Heart left ventricle (tissue), 16 donors: ENCODE data around the gene IGSF22. TPM values are rescaled to one million over a fixed set of nuclear protein-coding genes. Genes with fewer than 3 reads are reported as not detected.

Experiments used
- ATAC-seq, 4 donors: fragments of 200-7000 bp; cut with Tn5 transposase; one replicate each; pipeline ENCODE4 v1.9.1; 2020 to 2022; ENCODE audit warnings: moderate library complexity in 4 of 4, mild to moderate bottlenecking in 3 of 4, moderate number of reproducible peaks in 1 of 4
- DNase-seq, 5 donors: peaks; one replicate each; pipeline ENCODE4 v3.0.0-alpha.2; 2020
- H3K27ac ChIP-seq, 12 donors: fragments of 200-600 bp; sonication (generic) in 4 of 12; one replicate each; pipeline versions ENCODE4 v1.5.0 to v1.8.0; 2016 to 2022; ENCODE audit warnings: mild to moderate bottlenecking in 2 of 12
- H3K27me3 ChIP-seq, 9 donors: fragments of 200-600 bp; sonication (generic) in 2 of 9; one replicate each; pipeline versions ENCODE4 v1.5.1 to v1.8.0; 2016 to 2022; ENCODE audit warnings: mild to moderate bottlenecking in 3 of 9
- H3K36me3 ChIP-seq, 9 donors: fragments of 200-600 bp; sonication (generic) in 2 of 9; one replicate each; pipeline versions ENCODE4 v1.5.0 to v1.8.0; 2018 to 2022; ENCODE audit warnings: mild to moderate bottlenecking in 2 of 9
- H3K4me1 ChIP-seq, 12 donors: fragments of 200-600 bp; sonication (generic) in 4 of 12; one replicate each; pipeline versions ENCODE4 v1.5.0 to v1.8.0; 2016 to 2022; ENCODE audit warnings: mild to moderate bottlenecking in 3 of 12
- H3K4me3 ChIP-seq, 12 donors: fragments of 200-600 bp; sonication (generic) in 4 of 12; one replicate each; pipeline versions ENCODE4 v1.5.0 to v1.8.0; 2017 to 2022; ENCODE audit warnings: mild to moderate bottlenecking in 9 of 12, moderate library complexity in 4 of 12
- H3K9me3 ChIP-seq, 12 donors: fragments of 200-600 bp; sonication (generic) in 4 of 12; one replicate each; pipeline versions ENCODE4 v1.5.0 to v1.8.0; 2016 to 2022; ENCODE audit warnings: mild to moderate bottlenecking in 1 of 12
- POLR2A ChIP-seq, 2 donors: fragments of 450-650 bp; IDR thresholded peaks; one replicate each; pipeline ENCODE4 v1.6.1; 2017; ENCODE audit warnings: antibody characterized with exemption in 2 of 2, mild to moderate bottlenecking in 2 of 2, moderate library complexity in 2 of 2
- WGBS, 4 donors: extraction: QIAGEN DNeasy Blood & Tissue Kit in 2 of 4; methylation state at CpG; one replicate each; pipeline versions ENCODE4 v1.1.5 to v1.1.7; 2013 to 2018; 5-methylcytosine and 5-hydroxymethylcytosine counted together
- intact Hi-C, 10 donors: fragments of 100-400 bp; cut with DNase I; formaldehyde crosslinking; loops; one replicate each; pipeline versions ENCODE4 v1.11.1 to v1.14.2; 2022
- polyA plus RNA-seq, 2 donors: library from polyadenylated mRNA; stranded (reverse); fragments of 200-250 nt; gene quantifications; one replicate each; pipeline ENCODE4 v1.2.3, GENCODE V29; 2013
- total RNA-seq, 9 donors: library from RNA; depleted of rRNA in 2 of 9; stranded (reverse); fragments of >200 nt in 2 of 9; fragmentation: NEBNext Ultra II Directional in 3 of 9; extraction: Animal tissue kit (Norgen Biotek cat#: 25700) in 3 of 9; gene quantifications; one replicate each; pipeline versions ENCODE4 v1.1.0 to v1.2.4, GENCODE V29; 2016 to 2023
- TF ChIP-seq, protein P1 (sequence below), 12 donors: fragments of 200-600 bp; sonication (generic) in 4 of 12; IDR thresholded peaks; one replicate each; pipeline versions ENCODE4 v1.5.0 to v1.8.0; 2018 to 2022; ENCODE audit warnings: antibody characterized with exemption in 12 of 12, mild to moderate bottlenecking in 5 of 12
- donor health status: ischemic (EF 13 %, LVEDD 7.1; RV severe dilation, severe dysfunction).
- donor health status: healthy with polysubstance abuse.
- donor health status: DM: no; HTN: yes; CAD: no.
- donor health status: DM: no; HTN: no; CAD: no.
- donor health status: ischemic (EF 25% LVEDD 6.9; RV normal size, moderate dysfunction).
- donor health status: ischemic (EF 25% LVEDD 5.7; RV mildly dilated, moderate dysfunction).
- donor health status: healthy.
- donor health status: DM: yes; HTN: yes; CAD: no.
- donor health status: ischemic (EF 35%, LVEDD 5.7; RV mildly dilated, moderate dysfunction).
- donor health status: nonischemic (EF 11% LVEDD 7.7; RV severe dilation, severe dysfunction).
- donor health status: DM: yes; HTN: yes; CAD: no.
- donor health status: PGD.
- donor health status: ischemic (EF 29% LVEDD 5.4; RV normal size, mild dysfunction).
- donor health status: nonischemic (EF 23%, LVEDD 6.1; RV moderate dilation, normal function).

IGSF22 gene
- total and polyA plus RNA-seq, 11 donors, result 0.24 to 1.2 (median 0.77) TPM

DNA sequence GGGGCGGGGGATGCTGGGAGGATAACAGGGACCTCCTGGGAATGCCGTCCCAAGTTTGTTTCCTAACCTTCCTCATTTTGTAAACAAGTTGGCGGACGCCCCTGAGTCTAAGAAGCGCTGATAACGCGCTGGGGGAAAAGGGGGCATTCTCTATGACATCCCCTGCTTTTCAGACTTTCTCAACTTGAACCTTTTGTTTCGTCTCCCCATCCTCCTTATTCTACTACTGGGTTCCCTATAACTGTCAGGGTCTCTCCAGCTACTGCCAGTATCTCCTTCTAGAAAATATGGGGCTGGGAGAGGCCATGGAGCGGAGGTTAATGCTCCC, 26.8 kb downstream of the IGSF22 start:
- H3K27me3 ChIP-seq, result no peaks in the 10 kb centered on the region
- peaks cover 0 to 43% (median 23%) of the 10 kb centered on the region in 12 donors for H3K4me1 ChIP-seq
- intact Hi-C loops, result loop anchor here in 4 of 10 donors (1.0 to 5.0 kb wide), 6 partner anchors 62 to 377 kb away; partner anchors contain the start of genes SPTY2D1 (in 2 of the 4), UEVLD (in 2 of the 4), GTF2H1 (in 1 of the 4) and HPS5 (in 1 of the 4)
- H3K36me3 ChIP-seq, result peaks cover 0 to 19% (median 4%) of the 10 kb centered on the region in 9 donors
- peak overlapping the region; percentile 38 to 97 (median 87) for H3K27ac ChIP-seq
- ATAC-seq, result no peak
- H3K9me3 ChIP-seq, result no peaks in the 10 kb centered on the region
- no peak for DNase-seq
- 8 to 11% (median 10%) methylated on average over 9 of the region's 9 CpGs for WGBS, 4 donors
- peak overlapping the region; percentile 64 to 97 (median 86) for H3K4me3 ChIP-seq
- TF ChIP-seq, protein P1, sequence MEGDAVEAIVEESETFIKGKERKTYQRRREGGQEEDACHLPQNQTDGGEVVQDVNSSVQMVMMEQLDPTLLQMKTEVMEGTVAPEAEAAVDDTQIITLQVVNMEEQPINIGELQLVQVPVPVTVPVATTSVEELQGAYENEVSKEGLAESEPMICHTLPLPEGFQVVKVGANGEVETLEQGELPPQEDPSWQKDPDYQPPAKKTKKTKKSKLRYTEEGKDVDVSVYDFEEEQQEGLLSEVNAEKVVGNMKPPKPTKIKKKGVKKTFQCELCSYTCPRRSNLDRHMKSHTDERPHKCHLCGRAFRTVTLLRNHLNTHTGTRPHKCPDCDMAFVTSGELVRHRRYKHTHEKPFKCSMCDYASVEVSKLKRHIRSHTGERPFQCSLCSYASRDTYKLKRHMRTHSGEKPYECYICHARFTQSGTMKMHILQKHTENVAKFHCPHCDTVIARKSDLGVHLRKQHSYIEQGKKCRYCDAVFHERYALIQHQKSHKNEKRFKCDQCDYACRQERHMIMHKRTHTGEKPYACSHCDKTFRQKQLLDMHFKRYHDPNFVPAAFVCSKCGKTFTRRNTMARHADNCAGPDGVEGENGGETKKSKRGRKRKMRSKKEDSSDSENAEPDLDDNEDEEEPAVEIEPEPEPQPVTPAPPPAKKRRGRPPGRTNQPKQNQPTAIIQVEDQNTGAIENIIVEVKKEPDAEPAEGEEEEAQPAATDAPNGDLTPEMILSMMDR (IDR thresholded peaks at IDR 0.05), result no peak
- no peak for TF ChIP-seq POLR2A (IDR thresholded peaks at IDR 0.05)

DNA sequence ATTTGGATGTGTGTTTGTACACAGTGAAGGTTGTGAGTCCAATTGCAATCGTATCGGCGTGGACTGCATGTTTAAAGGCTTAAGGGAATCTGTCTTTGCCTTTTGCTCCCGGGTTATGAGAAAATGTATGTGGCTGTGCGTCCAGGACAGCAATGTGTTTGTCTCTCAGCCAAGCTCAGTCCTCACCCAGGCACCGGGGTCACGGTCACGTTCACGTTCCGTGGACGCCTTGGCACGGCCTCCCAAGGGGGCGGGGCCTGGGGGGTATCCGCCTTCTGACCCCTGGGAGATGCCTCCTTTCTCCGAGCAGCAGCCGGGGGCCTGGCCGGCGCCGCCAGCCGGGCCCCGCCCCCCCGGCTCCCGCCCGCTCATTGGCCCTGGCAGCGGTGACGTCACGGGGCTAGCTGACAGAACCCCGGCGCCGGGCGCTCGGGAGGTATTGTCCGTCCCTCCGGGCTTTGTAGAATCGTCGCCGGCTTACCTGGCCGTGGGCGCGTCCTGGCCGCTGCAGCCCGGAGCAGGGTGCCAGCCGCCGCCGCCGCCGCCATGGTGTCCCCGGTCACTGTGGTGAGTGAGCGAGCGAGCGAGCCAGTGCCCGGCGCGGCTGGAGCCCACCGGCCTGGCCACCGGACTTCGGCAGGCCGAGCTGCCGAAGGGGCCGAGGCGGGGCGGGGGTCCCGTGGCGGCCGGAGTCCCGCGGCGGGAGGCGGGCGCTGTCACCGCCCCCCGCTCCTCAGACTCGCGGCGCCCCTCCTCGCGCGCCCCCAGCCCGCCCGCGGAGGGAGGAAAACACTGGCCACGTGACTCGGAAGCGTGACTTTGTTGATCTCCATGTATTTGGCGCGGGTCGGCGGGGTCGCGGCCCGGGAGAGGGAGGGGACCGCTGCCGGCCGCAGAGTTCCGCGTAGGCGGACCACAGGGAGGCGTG, 27.4 kb downstream of the IGSF22 start, which contains the start of gene TMEM86A:
TSS of gene TMEM86A (plus strand) at position 439 of the 928 bp plus-strand sequence. CDS start at position 547, 108 bp downstream.
- Histone ChIP-seq H3K27me3 (no peaks in the 10 kb centered on the region), H3K36me3 (peaks cover 0 to 19% (median 4%) of the 10 kb centered on the region in 9 donors), H3K27ac (peak within 1 kb of the TSS; percentile 38 to 97 (median 87)), H3K4me3 (peak within 1 kb of the TSS; percentile 64 to 97 (median 86)), H3K9me3 (no peaks in the 10 kb centered on the region), H3K4me1 (peaks cover 0 to 37% (median 21%) of the 10 kb centered on the region in 12 donors)
- intact Hi-C loops, result loop anchor here in 5 of 10 donors (1.0 to 5.0 kb wide), 6 partner anchors 61 to 376 kb away; partner anchors contain the start of genes SPTY2D1 (in 3 of the 5), UEVLD (in 2 of the 5), GTF2H1 (in 1 of the 5) and HPS5 (in 1 of the 5)
- 1 to 2% (median 1%) methylated on average over 20 to 98 of the region's 98 CpGs for WGBS, 4 donors
- peak; percentile 79 to 96 (median 91) for ATAC-seq
- TF ChIP-seq POLR2A (IDR thresholded peaks at IDR 0.05), result peak; percentile 84 to 87
- TF ChIP-seq, protein P1 (IDR thresholded peaks at IDR 0.05), result no peak
- DNase-seq, result peak; percentile 94 to 98 (median 95)

DNA sequence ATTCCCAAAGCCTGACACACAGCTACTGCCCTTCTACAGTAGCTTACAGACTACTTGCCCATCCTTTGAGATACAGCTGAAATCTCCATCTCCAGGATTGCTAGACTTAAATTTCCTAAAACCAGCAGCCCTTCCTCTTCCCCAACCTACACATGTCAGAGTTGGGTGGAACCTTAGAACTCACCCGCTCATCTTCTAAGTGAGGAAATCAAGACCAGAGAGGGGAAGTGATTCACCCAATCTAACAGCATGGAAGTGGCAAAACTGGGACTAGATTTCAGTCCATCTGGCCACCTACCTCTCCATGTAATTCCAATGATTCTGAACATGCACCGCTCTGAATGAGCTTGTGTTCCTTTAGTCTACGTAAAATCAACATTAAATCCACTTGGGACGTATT, 28.4 kb downstream of the IGSF22 start:
- H3K4me1 ChIP-seq, result peaks cover 0 to 36% (median 20%) of the 10 kb centered on the region in 12 donors
- DNase-seq (no peak), ATAC-seq (no peak)
- no peak for TF ChIP-seq POLR2A (IDR thresholded peaks at IDR 0.05)
- TF ChIP-seq, protein P1 (IDR thresholded peaks at IDR 0.05), result no peak
- 87 to 91% (median 90%) methylated on average over 4 of the region's 4 CpGs for WGBS, 4 donors
- peak overlapping the region in 4 of 12 donors; percentile 85 to 94 (median 88) for H3K27ac ChIP-seq
- intact Hi-C loops, result loop anchor here in 3 of 10 donors (5.0 kb wide), 3 partner anchors 60 to 375 kb away; partner anchors contain the start of genes UEVLD (in 2 of the 3), GTF2H1 (in 1 of the 3) and HPS5 (in 1 of the 3)
- H3K36me3 ChIP-seq, result peaks cover 0 to 15% (median 4%) of the 10 kb centered on the region in 9 donors
- no peaks in the 10 kb centered on the region for H3K27me3 ChIP-seq
- no peaks in the 10 kb centered on the region for H3K9me3 ChIP-seq
- H3K4me3 ChIP-seq, result no peak overlapping the region
